ENCODE results near the gene AJM1. TPM values are rescaled to one million over a fixed set of nuclear protein-coding genes. Genes with fewer than 3 reads are reported as not detected.
"Not testable (repeated sequence)": the region's sequence is repeated elsewhere in the genome, so short reads cannot be mapped to it uniquely, and the experiment has no call there.

AJM1 gene
- total RNA-seq, 2 donors from 2014 or later, result 1.4 to 3.5 TPM

DNA sequence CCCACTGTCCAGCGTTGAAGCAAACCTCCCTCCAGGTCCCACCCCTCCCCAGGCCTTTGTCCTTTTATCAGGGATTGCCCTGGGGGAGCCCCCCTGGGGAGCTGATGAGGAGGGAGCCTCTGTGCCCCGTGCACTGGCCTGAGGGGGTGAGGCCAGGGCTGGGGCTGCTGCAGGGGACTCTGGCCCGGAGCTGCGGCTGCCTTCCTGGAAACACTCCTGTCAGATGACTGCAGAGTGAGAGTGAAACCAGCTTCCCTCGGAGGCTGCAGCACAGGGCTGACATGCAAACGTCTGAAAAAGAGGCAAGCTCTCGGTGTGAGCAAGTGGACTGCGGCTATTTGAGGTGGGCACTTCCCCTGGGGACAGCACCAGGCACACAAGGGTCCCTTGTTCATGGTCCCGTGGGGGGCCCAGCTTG is 39.4 kb downstream of the AJM1 start:
- H3K27me3 ChIP-seq (ENCODE audit: control insufficient read depth, insufficient read depth, low read length, poor library complexity, severe bottlenecking), result no peaks in the 10 kb centered on the region
- 56 to 61% methylated on average over 7 to 9 of the region's 9 CpGs for WGBS, 2 experiments (ENCODE audit: insufficient coverage in 1 of 2, insufficient read length in 1 of 2)
- Mint-ChIP-seq H3K36me3 (ENCODE audit: low read depth) (no peaks in the 10 kb centered on the region), H3K9me3 (no peaks in the 10 kb centered on the region), H3K27ac (no peak overlapping the region), H3K27me3 (ENCODE audit: insufficient read depth) (peaks cover 11% of the 10 kb centered on the region), H3K4me3 (no peak overlapping the region), H3K4me1 (peaks cover 8% of the 10 kb centered on the region)
- no peaks in the 10 kb centered on the region for H3K36me3 ChIP-seq (ENCODE audit: control insufficient read depth, insufficient read depth, low read length)
- no peak for DNase-seq
- H3K9me3 ChIP-seq (ENCODE audit: control insufficient read depth, low read length), result no peaks in the 10 kb centered on the region
- TF ChIP-seq, protein P1, sequence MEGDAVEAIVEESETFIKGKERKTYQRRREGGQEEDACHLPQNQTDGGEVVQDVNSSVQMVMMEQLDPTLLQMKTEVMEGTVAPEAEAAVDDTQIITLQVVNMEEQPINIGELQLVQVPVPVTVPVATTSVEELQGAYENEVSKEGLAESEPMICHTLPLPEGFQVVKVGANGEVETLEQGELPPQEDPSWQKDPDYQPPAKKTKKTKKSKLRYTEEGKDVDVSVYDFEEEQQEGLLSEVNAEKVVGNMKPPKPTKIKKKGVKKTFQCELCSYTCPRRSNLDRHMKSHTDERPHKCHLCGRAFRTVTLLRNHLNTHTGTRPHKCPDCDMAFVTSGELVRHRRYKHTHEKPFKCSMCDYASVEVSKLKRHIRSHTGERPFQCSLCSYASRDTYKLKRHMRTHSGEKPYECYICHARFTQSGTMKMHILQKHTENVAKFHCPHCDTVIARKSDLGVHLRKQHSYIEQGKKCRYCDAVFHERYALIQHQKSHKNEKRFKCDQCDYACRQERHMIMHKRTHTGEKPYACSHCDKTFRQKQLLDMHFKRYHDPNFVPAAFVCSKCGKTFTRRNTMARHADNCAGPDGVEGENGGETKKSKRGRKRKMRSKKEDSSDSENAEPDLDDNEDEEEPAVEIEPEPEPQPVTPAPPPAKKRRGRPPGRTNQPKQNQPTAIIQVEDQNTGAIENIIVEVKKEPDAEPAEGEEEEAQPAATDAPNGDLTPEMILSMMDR (conservative IDR thresholded peaks at IDR 0.05), result no peak
- peaks cover 6% of the 10 kb centered on the region for H3K4me1 ChIP-seq (ENCODE audit: control insufficient read depth, insufficient read depth, low read length)
- no peak overlapping the region for H3K9ac ChIP-seq (ENCODE audit: extremely low read depth, low read length, poor library complexity, severe bottlenecking)
- H3K27ac ChIP-seq (ENCODE audit: low read depth, low read length), result no peak overlapping the region
- H3K4me3 ChIP-seq (ENCODE audit: low read length), result no peak overlapping the region

DNA sequence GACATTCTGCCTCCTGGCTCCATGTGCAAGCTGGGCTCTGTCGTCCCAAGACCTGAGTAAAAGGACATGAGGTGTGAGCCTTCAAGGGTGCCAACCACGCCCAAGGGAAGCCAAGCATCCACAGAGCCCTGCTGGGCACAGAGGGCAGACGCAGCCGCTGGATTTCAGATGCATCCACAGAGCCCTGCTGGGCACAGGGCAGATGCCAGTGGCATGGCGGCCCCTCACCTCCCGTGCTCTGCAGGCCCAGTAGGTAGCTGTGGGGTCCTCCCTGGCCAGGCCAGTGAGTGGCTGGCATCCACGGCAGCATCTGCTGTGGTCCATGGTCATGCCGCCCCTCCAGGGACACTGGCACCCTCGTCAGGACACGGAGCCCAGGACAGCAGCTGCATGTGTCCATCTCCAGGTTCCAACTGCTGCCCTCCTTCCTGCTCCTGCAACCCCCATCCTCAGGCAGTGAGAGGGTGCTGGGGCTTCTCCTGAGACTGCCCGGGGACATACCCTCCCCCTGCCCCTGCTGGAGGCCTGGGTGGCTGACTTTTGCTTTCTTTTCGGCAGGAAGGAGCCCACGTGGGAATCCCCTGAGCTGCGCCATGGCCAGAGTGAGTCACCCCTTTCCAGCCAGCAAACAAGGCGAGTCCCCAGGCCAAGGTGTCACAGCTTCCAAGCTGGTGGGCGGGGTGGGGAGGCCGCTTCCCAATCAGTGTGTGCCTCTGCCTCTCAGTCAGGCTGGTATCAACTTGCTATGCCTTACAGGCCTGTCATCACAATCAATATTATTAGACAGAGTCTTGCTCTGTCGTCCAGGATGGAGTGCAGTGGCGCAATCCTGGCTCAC is 40.0 kb downstream of the AJM1 start:
- Mint-ChIP-seq H3K36me3 (ENCODE audit: low read depth) (no peaks in the 10 kb centered on the region), H3K9me3 (no peaks in the 10 kb centered on the region), H3K4me1 (peaks cover 12% of the 10 kb centered on the region), H3K27ac (no peak overlapping the region), H3K27me3 (ENCODE audit: insufficient read depth) (peaks cover 8% of the 10 kb centered on the region), H3K4me3 (no peak overlapping the region)
- Histone ChIP-seq H3K4me1 (ENCODE audit: control insufficient read depth, insufficient read depth, low read length) (peaks cover 6% of the 10 kb centered on the region), H3K27me3 (ENCODE audit: control insufficient read depth, insufficient read depth, low read length, poor library complexity, severe bottlenecking) (no peaks in the 10 kb centered on the region), H3K27ac (ENCODE audit: low read depth, low read length) (no peak overlapping the region), H3K9ac (ENCODE audit: extremely low read depth, low read length, poor library complexity, severe bottlenecking) (no peak overlapping the region), H3K36me3 (ENCODE audit: control insufficient read depth, insufficient read depth, low read length) (no peaks in the 10 kb centered on the region), H3K4me3 (ENCODE audit: low read length) (no peak overlapping the region), H3K9me3 (ENCODE audit: control insufficient read depth, low read length) (no peaks in the 10 kb centered on the region)
- WGBS, 2 experiments (ENCODE audit: insufficient coverage in 1 of 2, insufficient read length in 1 of 2), result 74 to 78% methylated on average over 12 to 19 of the region's 19 CpGs
- TF ChIP-seq, protein P1 (conservative IDR thresholded peaks at IDR 0.05), result no peak
- DNase-seq, result peak; percentile 80

DNA sequence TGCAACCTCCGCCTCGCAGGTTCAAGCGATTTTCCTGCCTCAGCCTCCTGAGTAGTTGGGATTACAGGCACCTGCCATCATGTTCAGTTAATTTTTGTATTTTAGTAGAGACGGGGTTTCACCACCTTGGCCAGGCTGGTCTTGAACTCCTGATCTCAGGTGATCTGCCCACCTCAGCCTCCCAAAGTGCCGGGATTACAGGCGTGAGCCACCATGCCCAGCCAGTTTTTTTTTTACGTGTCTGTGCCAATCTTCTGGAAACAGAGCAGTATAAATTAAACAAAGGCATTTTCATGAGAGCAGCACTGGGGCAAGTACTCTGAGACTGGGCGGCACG is 40.6 kb downstream of the AJM1 start:
- 94 to 99% methylated on average over 7 to 9 of the region's 9 CpGs for WGBS, 2 experiments (ENCODE audit: insufficient coverage in 1 of 2, insufficient read length in 1 of 2)
- not testable (repeated sequence) for H3K9me3 Mint-ChIP-seq; H3K27me3 Mint-ChIP-seq (ENCODE audit: insufficient read depth); H3K36me3 ChIP-seq (ENCODE audit: control insufficient read depth, insufficient read depth, low read length); H3K27ac ChIP-seq (ENCODE audit: low read depth, low read length); H3K4me1 ChIP-seq (ENCODE audit: control insufficient read depth, insufficient read depth, low read length); H3K9ac ChIP-seq (ENCODE audit: extremely low read depth, low read length, poor library complexity, severe bottlenecking); H3K9me3 ChIP-seq (ENCODE audit: control insufficient read depth, low read length); H3K27ac Mint-ChIP-seq; DNase-seq; H3K4me3 Mint-ChIP-seq; H3K27me3 ChIP-seq (ENCODE audit: control insufficient read depth, insufficient read depth, low read length, poor library complexity, severe bottlenecking); H3K36me3 Mint-ChIP-seq (ENCODE audit: low read depth); H3K4me3 ChIP-seq (ENCODE audit: low read length)
- peaks cover 15% of the 10 kb centered on the region for H3K4me1 Mint-ChIP-seq

DNA sequence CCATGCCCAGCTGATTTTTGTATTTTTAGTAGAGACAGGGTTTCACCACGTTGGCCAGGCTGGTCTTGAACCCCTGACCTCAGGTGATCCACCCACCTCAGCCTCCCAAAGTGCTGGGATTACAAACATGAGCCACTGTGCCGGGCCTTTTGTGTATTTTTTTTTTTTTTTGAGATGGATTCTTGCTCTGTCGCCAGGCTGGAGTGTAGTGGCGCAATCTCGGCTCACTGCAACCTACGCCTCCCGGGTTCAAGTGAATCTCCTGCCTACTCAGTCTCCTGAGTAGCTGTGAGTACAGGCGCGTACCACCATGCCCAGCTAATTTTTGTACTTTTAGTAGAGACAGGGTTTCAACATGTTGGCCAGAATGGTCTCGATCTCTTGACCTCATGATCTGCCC is 41.4 kb downstream of the AJM1 start:
- not testable (repeated sequence) for H3K9ac ChIP-seq (ENCODE audit: extremely low read depth, low read length, poor library complexity, severe bottlenecking); DNase-seq; H3K27me3 ChIP-seq (ENCODE audit: control insufficient read depth, insufficient read depth, low read length, poor library complexity, severe bottlenecking); H3K4me3 Mint-ChIP-seq; H3K4me1 ChIP-seq (ENCODE audit: control insufficient read depth, insufficient read depth, low read length); H3K36me3 Mint-ChIP-seq (ENCODE audit: low read depth); H3K27ac Mint-ChIP-seq; H3K36me3 ChIP-seq (ENCODE audit: control insufficient read depth, insufficient read depth, low read length); H3K27me3 Mint-ChIP-seq (ENCODE audit: insufficient read depth); H3K9me3 Mint-ChIP-seq; H3K9me3 ChIP-seq (ENCODE audit: control insufficient read depth, low read length); H3K4me3 ChIP-seq (ENCODE audit: low read length); H3K27ac ChIP-seq (ENCODE audit: low read depth, low read length)
- peaks cover 15% of the 10 kb centered on the region for H3K4me1 Mint-ChIP-seq
- WGBS, 2 experiments (ENCODE audit: insufficient coverage in 1 of 2, insufficient read length in 1 of 2), result 94 to 95% methylated on average over 8 to 10 of the region's 10 CpGs
